Measurements from ENCODE around the gene SLC13A5. TPM values are rescaled to one million over a fixed set of nuclear protein-coding genes. Genes with fewer than 3 reads are reported as not detected.
A peak's percentile ranks its signal among the peaks of the same experiment; 100 is the strongest.
"Not testable (repeated sequence)": the region's sequence is repeated elsewhere in the genome, so short reads cannot be mapped to it uniquely, and the experiment has no call there.

The SLC13A5 gene
- total RNA-seq, 2 experiments from 2014 or later, result not detected

DNA sequence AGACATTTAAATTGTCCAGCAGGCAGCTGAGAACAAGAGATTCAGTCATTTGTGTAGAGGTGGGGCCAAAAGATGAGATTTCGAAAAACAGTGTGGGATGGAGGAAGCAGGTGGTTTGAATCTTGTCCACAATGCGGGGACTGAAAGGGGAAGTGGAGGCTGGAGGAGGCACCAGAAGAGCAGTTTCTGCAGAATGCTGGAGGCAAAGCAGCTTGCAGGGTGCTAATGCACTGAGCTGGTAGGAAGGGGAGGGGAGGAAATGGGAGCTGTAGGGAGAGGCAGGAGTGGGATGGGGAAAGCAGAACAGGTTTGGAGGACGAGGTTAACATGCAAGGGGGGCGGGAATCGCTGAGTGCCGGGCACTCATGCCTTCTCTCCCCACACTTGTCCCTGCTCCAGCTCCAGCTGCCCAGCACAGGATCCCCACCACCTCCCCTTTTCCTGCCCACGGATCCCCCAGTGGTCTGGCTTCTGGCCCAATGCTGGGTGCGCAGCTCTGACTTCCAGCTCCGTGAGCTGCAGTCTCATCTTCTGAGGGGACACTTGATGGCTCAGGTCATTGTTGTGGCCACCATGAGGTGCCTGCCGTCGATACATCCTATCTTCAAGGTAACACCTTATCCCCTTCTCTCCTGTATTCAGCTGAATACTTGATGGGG, 52.2 kb downstream of the SLC13A5 start:
- DNase-seq (no peak), ATAC-seq (ENCODE audit: poor library complexity) (no peak)
- no peak for TF ChIP-seq CTCF (IDR thresholded peaks at IDR 0.05)
- H3K4me1 ChIP-seq (ENCODE audit: insufficient read depth, low read length), result peaks cover 21% of the 10 kb centered on the region
- no peak overlapping the region for H3K27ac ChIP-seq (ENCODE audit: low read depth in 1 of 2, low read length in 2 of 2)
- no peaks in the 10 kb centered on the region for H3K27me3 Mint-ChIP-seq
- H3K27me3 ChIP-seq (ENCODE audit: control insufficient read depth in 1 of 2, insufficient read depth in 2 of 2, low read length in 2 of 2), result no peaks in the 10 kb centered on the region
- H3K9me3 Mint-ChIP-seq, result no peaks in the 10 kb centered on the region
- no peaks in the 10 kb centered on the region for H3K9me3 ChIP-seq (ENCODE audit: control insufficient read depth in 1 of 2, insufficient read depth in 1 of 2, low read length in 2 of 2)
- peak overlapping the region; percentile 52 for H3K4me3 Mint-ChIP-seq
- POLR2A ChIA-PET, result interaction anchor here (1.4 kb wide), 1 partner anchor 9 kb away, joined by 3 read pairs; the partner anchor contains the start of genes C17orf100 and MED31
- CTCF ChIA-PET, result no interaction called here
- H3K36me3 ChIP-seq (ENCODE audit: insufficient read depth, low read length), result peaks cover 4% of the 10 kb centered on the region
- peaks cover 14% of the 10 kb centered on the region for H3K36me3 Mint-ChIP-seq (ENCODE audit: low read depth)
- intact Hi-C loops (cut with DNase I, micrococcal nuclease), result loop anchor here in 1 of 2 experiments (10.0 kb wide), 1 partner anchor 254 kb away; no protein-coding TSS in a partner anchor
- H3K4me1 Mint-ChIP-seq (ENCODE audit: low read depth), result peaks cover 29% of the 10 kb centered on the region
- H3K27ac Mint-ChIP-seq, result peak overlapping the region; percentile 67
- no peak overlapping the region for H3K4me3 ChIP-seq (ENCODE audit: low read length)

- POLR2A ChIA-PET, result interaction anchor here (1.4 kb wide), 1 partner anchor 9 kb away, joined by 3 read pairs; the partner anchor contains the start of genes C17orf100 and MED31
- intact Hi-C loops (cut with DNase I, micrococcal nuclease), result loop anchor here in 1 of 2 experiments (10.0 kb wide), 1 partner anchor 255 kb away; no protein-coding TSS in a partner anchor
- peaks cover 14% of the 10 kb centered on the region for H3K36me3 Mint-ChIP-seq (ENCODE audit: low read depth)
- ATAC-seq (ENCODE audit: poor library complexity), result no peak
- DNase-seq, result no peak
- Histone ChIP-seq H3K27ac (ENCODE audit: low read depth in 1 of 2, low read length in 2 of 2) (no peak overlapping the region), H3K9me3 (ENCODE audit: control insufficient read depth in 1 of 2, insufficient read depth in 1 of 2, low read length in 2 of 2) (no peaks in the 10 kb centered on the region), H3K4me1 (ENCODE audit: insufficient read depth, low read length) (peaks cover 28% of the 10 kb centered on the region), H3K4me3 (ENCODE audit: low read length) (no peak overlapping the region), H3K36me3 (ENCODE audit: insufficient read depth, low read length) (peaks cover 4% of the 10 kb centered on the region), H3K27me3 (ENCODE audit: control insufficient read depth in 1 of 2, insufficient read depth in 2 of 2, low read length in 2 of 2) (no peaks in the 10 kb centered on the region)
- H3K27me3 Mint-ChIP-seq, result no peaks in the 10 kb centered on the region
- TF ChIP-seq CTCF (IDR thresholded peaks at IDR 0.05), result no peak
- no peaks in the 10 kb centered on the region for H3K9me3 Mint-ChIP-seq
- CTCF ChIA-PET, result no interaction called here
- H3K27ac Mint-ChIP-seq, result no peak overlapping the region
- H3K4me3 Mint-ChIP-seq, result peak overlapping the region; percentile 69
- H3K4me1 Mint-ChIP-seq (ENCODE audit: low read depth), result peaks cover 29% of the 10 kb centered on the region
These were observed 53.1 kb downstream of the SLC13A5 start for GRCh38 chr17:6660101-6660500.

DNA sequence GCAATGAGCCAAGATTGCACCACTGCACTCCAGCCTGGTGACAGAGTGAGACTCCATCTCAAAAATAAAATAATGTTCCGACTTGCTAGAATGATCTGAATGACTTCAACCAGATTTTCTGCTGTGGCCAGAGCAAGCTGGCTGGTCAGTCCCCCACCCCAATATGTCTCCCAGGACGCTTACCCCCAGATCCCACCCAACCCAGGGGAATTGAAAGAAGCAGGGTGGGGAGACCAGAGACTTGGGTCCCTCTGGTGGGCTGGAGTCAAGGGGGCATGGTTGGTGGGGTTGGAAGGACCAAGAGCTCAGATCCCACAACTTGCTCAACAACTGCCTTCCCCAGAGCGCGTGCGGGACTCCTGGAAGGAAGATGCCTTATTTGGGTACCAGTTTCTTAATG, 54.8 kb downstream of the SLC13A5 start:
- H3K27me3 Mint-ChIP-seq; CTCF ChIA-PET; H3K27me3 ChIP-seq (ENCODE audit: control insufficient read depth in 1 of 2, insufficient read depth in 2 of 2, low read length in 2 of 2); H3K4me3 ChIP-seq (ENCODE audit: low read length); H3K9me3 ChIP-seq (ENCODE audit: control insufficient read depth in 1 of 2, insufficient read depth in 1 of 2, low read length in 2 of 2); POLR2A ChIA-PET; H3K27ac ChIP-seq (ENCODE audit: low read depth in 1 of 2, low read length in 2 of 2); ATAC-seq (ENCODE audit: poor library complexity); DNase-seq; H3K9me3 Mint-ChIP-seq; intact Hi-C loops (cut with DNase I, micrococcal nuclease); H3K36me3 ChIP-seq (ENCODE audit: insufficient read depth, low read length): not testable (repeated sequence)
- peak overlapping the region; percentile 96 for H3K27ac Mint-ChIP-seq
- peaks cover 41% of the 10 kb centered on the region for H3K4me1 Mint-ChIP-seq (ENCODE audit: low read depth)
- H3K4me1 ChIP-seq (ENCODE audit: insufficient read depth, low read length), result peaks cover 34% of the 10 kb centered on the region
- peak overlapping the region; percentile 97 for H3K4me3 Mint-ChIP-seq
- H3K36me3 Mint-ChIP-seq (ENCODE audit: low read depth), result peaks cover 14% of the 10 kb centered on the region
